ENCODE results near the gene TJP3.

- no peak for TF ChIP-seq POLR2AphosphoS5 (IDR thresholded peaks at IDR 0.05)
- TF ChIP-seq, protein P1, sequence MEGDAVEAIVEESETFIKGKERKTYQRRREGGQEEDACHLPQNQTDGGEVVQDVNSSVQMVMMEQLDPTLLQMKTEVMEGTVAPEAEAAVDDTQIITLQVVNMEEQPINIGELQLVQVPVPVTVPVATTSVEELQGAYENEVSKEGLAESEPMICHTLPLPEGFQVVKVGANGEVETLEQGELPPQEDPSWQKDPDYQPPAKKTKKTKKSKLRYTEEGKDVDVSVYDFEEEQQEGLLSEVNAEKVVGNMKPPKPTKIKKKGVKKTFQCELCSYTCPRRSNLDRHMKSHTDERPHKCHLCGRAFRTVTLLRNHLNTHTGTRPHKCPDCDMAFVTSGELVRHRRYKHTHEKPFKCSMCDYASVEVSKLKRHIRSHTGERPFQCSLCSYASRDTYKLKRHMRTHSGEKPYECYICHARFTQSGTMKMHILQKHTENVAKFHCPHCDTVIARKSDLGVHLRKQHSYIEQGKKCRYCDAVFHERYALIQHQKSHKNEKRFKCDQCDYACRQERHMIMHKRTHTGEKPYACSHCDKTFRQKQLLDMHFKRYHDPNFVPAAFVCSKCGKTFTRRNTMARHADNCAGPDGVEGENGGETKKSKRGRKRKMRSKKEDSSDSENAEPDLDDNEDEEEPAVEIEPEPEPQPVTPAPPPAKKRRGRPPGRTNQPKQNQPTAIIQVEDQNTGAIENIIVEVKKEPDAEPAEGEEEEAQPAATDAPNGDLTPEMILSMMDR (IDR thresholded peaks at IDR 0.05), result no peak
- no peak for TF ChIP-seq POLR2A (IDR thresholded peaks at IDR 0.05)
These were observed 65.8 kb downstream of the TJP3 start for GRCh38 chr19:3773814-3774515.
